GM12873 (cell line): Measurements from ENCODE around the gene FYN.

ENCODE experiments used
- TF ChIP-seq, protein P1 (sequence below): IDR thresholded peaks from 2 replicates; pipeline ENCODE4 v1.5.1; 2012; ENCODE audit warnings: low read depth, mild to moderate bottlenecking, moderate library complexity, low read length, control low read depth; ENCODE audit not compliant: insufficient read depth; ENCODE audit errors: missing control alignments

The FYN gene

DNA sequence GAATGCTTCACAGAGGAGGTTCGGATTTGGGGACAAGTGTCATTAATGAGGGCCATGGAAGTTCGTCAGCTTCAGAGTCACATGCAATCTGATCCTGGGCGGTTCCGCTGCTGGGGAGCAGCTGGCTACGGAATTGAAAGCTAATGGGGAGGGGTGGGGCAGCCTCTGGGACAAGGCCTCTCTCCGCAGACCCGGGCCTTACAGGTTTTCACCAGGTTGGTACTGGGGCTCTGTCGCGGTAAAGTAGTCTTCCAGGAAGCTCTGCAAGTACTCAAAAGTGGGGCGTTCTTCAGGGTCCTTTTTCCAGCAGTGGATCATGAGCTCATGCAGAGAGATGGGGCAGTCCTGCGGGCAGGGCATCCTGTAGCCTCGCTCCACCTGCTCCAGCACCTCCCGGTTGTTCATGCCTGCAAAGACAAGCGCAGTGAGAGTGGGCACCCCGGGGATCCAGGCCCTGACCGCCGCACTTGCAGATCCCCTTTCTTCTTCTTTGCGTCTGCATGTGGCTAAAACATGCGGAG lies 211.7 kb downstream of the FYN start:
- TF ChIP-seq, protein P1, sequence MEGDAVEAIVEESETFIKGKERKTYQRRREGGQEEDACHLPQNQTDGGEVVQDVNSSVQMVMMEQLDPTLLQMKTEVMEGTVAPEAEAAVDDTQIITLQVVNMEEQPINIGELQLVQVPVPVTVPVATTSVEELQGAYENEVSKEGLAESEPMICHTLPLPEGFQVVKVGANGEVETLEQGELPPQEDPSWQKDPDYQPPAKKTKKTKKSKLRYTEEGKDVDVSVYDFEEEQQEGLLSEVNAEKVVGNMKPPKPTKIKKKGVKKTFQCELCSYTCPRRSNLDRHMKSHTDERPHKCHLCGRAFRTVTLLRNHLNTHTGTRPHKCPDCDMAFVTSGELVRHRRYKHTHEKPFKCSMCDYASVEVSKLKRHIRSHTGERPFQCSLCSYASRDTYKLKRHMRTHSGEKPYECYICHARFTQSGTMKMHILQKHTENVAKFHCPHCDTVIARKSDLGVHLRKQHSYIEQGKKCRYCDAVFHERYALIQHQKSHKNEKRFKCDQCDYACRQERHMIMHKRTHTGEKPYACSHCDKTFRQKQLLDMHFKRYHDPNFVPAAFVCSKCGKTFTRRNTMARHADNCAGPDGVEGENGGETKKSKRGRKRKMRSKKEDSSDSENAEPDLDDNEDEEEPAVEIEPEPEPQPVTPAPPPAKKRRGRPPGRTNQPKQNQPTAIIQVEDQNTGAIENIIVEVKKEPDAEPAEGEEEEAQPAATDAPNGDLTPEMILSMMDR = no peak

DNA sequence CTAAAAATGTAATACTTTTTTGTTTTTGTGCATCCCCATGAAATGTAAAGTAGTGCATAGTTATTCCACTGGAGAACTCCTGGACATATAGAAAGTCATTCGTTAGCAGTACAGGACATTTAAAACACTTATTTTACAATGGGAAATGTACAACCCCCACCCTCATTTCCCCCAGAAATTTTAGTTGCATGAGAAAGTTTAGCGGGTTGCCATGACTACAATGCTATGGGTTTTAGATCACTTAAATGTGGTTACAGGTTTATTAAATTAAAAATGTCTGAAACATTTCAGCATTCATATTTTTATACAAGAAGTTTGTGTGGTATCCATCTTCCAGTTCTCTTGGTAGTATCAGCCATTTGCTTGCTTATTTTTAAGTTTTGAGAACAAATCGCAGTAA lies 212.7 kb downstream of the FYN start:
- TF ChIP-seq, protein P1 = no peak

DNA sequence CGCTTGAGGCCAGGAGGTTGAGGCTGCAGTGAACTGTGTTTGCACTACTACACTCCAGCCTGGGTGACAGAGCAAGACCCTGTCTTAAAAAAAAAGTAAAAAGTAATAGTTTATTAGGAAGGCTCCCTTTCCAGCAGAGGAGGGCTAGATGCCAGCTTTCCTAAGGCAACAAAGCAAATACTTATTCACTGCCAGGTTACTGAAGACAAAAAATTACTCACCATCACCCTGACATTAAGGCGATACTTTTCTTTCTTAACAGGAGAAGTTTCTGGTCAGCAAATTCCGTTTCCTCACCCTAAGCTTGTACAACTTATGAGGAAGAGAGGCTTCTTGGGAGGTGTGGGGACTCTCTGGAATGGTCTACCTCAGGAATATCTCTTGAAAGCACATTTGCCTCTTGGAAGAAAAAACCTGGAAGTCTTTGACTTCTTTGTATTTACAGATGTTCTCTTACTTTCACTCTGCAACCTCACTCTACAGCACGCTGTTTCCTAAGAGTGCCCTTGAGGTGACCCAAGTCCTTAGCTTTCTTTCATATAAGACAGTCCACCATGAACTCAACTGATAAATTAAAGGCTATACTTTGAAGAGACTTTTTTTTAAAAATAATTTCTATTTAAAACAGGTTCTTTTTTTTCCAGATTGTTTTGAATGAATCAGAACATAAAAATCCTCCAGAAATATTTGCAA lies 214.6 kb downstream of the FYN start:
- TF ChIP-seq, protein P1 = no peak

DNA sequence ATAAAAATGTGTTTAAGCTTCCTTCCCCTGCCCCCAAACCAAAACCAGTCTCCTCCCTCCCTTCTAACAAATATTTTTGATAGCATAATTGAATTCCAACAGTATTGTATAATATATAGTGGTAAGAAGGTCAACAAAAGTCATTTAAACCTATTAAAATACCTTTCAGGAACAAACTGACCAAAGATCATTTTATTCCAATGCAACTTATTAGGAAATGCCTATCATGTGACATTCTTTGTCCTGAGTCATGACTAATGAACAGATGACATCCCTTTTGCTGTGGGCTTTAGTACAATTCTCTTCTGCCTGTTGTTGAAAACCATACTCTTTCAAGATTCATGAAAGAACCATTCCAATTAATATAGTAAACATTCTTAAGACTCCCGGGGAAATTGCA lies 216.1 kb downstream of the FYN start:
- TF ChIP-seq, protein P1 = no peak

DNA sequence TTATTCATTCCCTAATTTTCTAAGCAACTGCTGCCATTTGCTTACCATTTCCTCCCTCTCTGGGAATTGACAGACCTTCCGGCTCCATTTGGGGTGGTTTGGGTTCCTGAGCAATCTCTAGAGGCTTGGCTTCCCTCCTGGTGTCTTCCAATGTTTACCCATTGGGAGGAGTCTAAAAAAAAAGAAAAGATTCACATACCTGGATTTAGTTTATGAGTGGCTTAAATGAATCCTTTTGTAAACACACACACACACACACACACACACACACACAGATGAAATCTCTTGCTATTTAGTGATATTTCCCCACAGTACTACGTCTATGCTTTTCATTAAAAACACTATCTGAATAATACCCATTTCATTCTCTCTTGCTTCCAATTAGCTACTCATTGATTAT lies 219.3 kb downstream of the FYN start:
- TF ChIP-seq, protein P1 = no peak

DNA sequence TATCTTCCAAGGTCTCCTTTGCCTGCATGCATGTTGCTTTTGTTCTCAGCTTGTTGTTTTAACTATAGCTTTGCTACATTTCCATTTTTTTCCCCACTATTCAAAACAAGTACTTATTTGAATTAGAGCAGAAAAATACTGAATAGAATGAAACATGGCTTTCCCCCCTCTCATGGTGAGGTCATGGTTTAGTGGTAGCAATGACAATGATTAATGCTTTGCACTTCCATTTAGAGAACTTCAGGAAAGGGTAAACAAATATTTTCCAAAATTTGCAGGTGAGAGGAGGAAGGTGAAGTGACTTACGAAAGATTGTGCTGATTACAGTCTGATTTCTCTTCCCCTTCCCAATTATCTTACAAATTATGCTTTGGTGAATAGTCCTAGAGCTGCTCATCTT lies 219.8 kb downstream of the FYN start:
- TF ChIP-seq, protein P1 = no peak

DNA sequence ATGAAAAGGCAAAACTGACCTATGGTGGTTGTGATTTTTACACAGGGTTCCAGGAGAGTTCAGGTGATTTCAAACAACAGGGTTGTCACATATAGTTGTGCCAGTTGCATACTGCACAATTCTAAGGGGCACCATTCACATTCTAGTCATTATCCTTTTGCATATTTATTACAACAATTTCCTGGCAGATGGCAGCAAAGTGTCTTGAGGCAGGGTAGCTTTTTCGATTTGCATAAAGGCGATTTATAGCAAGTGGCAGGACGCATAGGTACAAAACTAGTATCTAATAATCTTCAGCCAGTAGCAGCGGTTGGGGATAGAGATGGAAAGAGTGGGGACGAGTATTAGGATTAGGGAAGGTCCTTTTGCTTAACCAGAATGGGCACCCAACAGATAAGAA lies 221.1 kb downstream of the FYN start:
- TF ChIP-seq, protein P1 = no peak
